HEK293T (cell line): ENCODE measurements around the gene ZNF575.

ENCODE experiments used
- BHLHE40 ChIP-seq: fragments of 450-650 bp; IDR thresholded peaks from 2 replicates; pipeline ENCODE4 v1.6.1; 2016; ENCODE audit warnings: mild to moderate bottlenecking, moderate library complexity, borderline replicate concordance
- CTBP1 ChIP-seq: fragments of 450-650 bp; IDR thresholded peaks from 2 replicates; pipeline ENCODE4 v1.6.1; 2016; ENCODE audit warnings: borderline replicate concordance
- FOXA1 ChIP-seq: fragments of 450-650 bp; IDR thresholded peaks from 2 replicates; pipeline ENCODE4 v1.6.1; 2016; ENCODE audit warnings: mild to moderate bottlenecking
- FOXK2 ChIP-seq: fragments of 450-650 bp; IDR thresholded peaks from 2 replicates; pipeline ENCODE4 v1.6.1; 2016; ENCODE audit warnings: mild to moderate bottlenecking
- FOXM1 ChIP-seq: fragments of 450-650 bp; IDR thresholded peaks from 2 replicates; pipeline ENCODE4 v1.6.1; 2017; ENCODE audit warnings: mild to moderate bottlenecking, borderline replicate concordance
- HDGF ChIP-seq: fragments of 450-650 bp; IDR thresholded peaks from 2 replicates; pipeline ENCODE4 v1.6.1; 2017; ENCODE audit warnings: antibody characterized with exemption, borderline replicate concordance
- L3MBTL2 ChIP-seq: fragments of 450-650 bp; conservative IDR thresholded peaks from 2 replicates; pipeline ENCODE4 v1.6.1; 2016; ENCODE audit warnings: mild to moderate bottlenecking
- LEF1 ChIP-seq: fragments of 450-650 bp; IDR thresholded peaks from 2 replicates; pipeline ENCODE4 v1.6.1; 2017; ENCODE audit warnings: mild to moderate bottlenecking, borderline replicate concordance
- NFRKB ChIP-seq: fragments of 450-650 bp; IDR thresholded peaks from 2 replicates; pipeline ENCODE4 v1.6.1; 2016; ENCODE audit warnings: mild to moderate bottlenecking, moderate library complexity
- SP1 ChIP-seq: fragments of 450-650 bp; IDR thresholded peaks from 2 replicates; pipeline ENCODE4 v1.6.1; 2017
- SUZ12 ChIP-seq: fragments of 450-650 bp; IDR thresholded peaks from 2 replicates; pipeline ENCODE4 v1.6.1; 2016; ENCODE audit warnings: mild to moderate bottlenecking
- TARDBP ChIP-seq: fragments of 450-650 bp; IDR thresholded peaks from 2 replicates; pipeline ENCODE4 v1.6.1; 2016
- ZNF384 ChIP-seq: fragments of 450-650 bp; IDR thresholded peaks from 2 replicates; pipeline ENCODE4 v1.6.1; 2016
- TF ChIP-seq, protein P1 (sequence below): fragments of 450-650 bp; IDR thresholded peaks from 2 replicates; pipeline ENCODE4 v1.6.1; 2016

DNA sequence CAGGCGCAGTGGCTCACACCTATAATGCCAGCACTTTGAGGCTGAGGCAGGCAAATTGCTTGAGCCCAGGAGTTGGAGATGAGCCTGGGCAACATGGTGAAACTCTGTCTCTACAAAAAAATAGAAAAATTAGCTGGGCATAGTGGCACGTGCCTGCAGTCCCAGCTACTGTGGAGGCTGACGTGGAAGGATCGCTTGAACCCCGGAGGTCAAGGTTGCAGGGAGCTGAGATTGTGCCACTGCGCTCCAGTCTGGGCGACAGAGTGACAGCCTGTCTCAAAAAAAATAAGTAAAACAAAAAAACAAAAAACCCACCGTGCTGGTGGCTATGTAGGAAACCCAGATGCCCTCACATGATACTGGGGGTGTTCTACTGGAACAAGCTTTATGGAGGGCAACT lies 44.8 kb upstream of the ZNF575 start:
- TF ChIP-seq NFRKB (no peak), TARDBP (no peak), SP1 (no peak), FOXA1 (no peak), L3MBTL2 (no peak), FOXK2 (no peak), BHLHE40 (no peak), LEF1 (no peak), SUZ12 (no peak), ZNF384 (no peak), HDGF (no peak), FOXM1 (no peak), CTBP1 (no peak)
- TF ChIP-seq, protein P1, sequence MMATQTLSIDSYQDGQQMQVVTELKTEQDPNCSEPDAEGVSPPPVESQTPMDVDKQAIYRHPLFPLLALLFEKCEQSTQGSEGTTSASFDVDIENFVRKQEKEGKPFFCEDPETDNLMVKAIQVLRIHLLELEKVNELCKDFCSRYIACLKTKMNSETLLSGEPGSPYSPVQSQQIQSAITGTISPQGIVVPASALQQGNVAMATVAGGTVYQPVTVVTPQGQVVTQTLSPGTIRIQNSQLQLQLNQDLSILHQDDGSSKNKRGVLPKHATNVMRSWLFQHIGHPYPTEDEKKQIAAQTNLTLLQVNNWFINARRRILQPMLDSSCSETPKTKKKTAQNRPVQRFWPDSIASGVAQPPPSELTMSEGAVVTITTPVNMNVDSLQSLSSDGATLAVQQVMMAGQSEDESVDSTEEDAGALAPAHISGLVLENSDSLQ: no peak
